ENCODE results near the gene CRPPA. TPM values are rescaled to one million over a fixed set of nuclear protein-coding genes. Genes with fewer than 3 reads are reported as not detected.

Gene CRPPA
- total and polyA plus RNA-seq, 2 of the 4 experiments (the other 2 are of a cell fraction) = 0.67 to 1.3 TPM

DNA sequence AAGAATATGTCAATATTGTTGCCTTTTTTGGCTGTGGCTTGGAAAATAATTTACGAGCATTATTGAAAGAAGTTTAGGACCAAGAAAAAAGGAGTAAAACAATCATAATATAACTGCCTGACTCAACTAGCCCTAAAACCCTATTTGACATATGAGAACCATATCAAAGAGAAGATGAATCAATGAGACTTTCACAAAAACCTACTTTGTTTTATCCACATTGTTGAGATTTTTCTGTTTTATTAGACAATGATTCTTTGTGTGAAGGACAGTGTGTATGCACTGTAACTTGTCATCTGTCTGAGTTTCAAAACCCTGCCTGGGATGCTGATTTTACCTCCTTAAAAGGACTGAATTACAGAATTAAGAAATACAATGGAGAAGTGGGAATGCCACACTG, 25.2 kb upstream of the CRPPA start:
- H3K14ac ChIP-seq (replicated peaks; ENCODE audit: low read depth, low read length) = no peak overlapping the region
- ChIA-PET CTCF (interaction anchor here (0.6 kb wide), 1 partner anchor 853 kb away, joined by 3 read pairs; no protein-coding TSS in a partner anchor), POLR2A (ENCODE audit: unreplicated experiment) (no interaction called here)
- H3K23ac ChIP-seq (ENCODE audit: low read depth, low read length) = no peak overlapping the region
- no peak overlapping the region for H2AK9ac ChIP-seq (replicated peaks; ENCODE audit: low read depth, low read length, poor library complexity)
- H3K36me3 ChIP-seq (ENCODE audit: control insufficient read depth, insufficient read depth, low read length) = no peaks in the 10 kb centered on the region
- DNase-seq (no peak), ATAC-seq (ENCODE audit: low read depth) (no peak)
- BruUV-seq (replicated peaks) = no TSS peak
- H3K27me3 ChIP-seq (ENCODE audit: control insufficient read depth, insufficient read depth, low read length) = no peaks in the 10 kb centered on the region
- no peak for TF ChIP-seq BHLHE40 (IDR thresholded peaks at IDR 0.05; ENCODE audit: low read depth, low read length)
- no peak for TF ChIP-seq RFX5 (IDR thresholded peaks at IDR 0.05; ENCODE audit: low read depth, low read length)
- TF ChIP-seq, protein P1, sequence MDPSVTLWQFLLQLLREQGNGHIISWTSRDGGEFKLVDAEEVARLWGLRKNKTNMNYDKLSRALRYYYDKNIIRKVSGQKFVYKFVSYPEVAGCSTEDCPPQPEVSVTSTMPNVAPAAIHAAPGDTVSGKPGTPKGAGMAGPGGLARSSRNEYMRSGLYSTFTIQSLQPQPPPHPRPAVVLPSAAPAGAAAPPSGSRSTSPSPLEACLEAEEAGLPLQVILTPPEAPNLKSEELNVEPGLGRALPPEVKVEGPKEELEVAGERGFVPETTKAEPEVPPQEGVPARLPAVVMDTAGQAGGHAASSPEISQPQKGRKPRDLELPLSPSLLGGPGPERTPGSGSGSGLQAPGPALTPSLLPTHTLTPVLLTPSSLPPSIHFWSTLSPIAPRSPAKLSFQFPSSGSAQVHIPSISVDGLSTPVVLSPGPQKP (IDR thresholded peaks at IDR 0.05; ENCODE audit: borderline replicate concordance, low read depth, low read length) = no peak
- TF ChIP-seq RAD21 (IDR thresholded peaks at IDR 0.05; ENCODE audit: low read length) = no peak
- no peak for TF ChIP-seq NFE2L2 (IDR thresholded peaks at IDR 0.05; ENCODE audit: low read depth, low read length)
- no peak for TF ChIP-seq MXI1 (IDR thresholded peaks at IDR 0.05; ENCODE audit: borderline replicate concordance, low read depth, low read length)
- TF ChIP-seq SMC3 (IDR thresholded peaks at IDR 0.05; ENCODE audit: low read depth, low read length) = no peak
- TF ChIP-seq CEBPB (IDR thresholded peaks at IDR 0.05; ENCODE audit: low read depth, low read length) = no peak
- no peak for TF ChIP-seq POLR2A (IDR thresholded peaks at IDR 0.05; ENCODE audit: low read depth, low read length)
- no peak for TF ChIP-seq RCOR1 (IDR thresholded peaks at IDR 0.05; ENCODE audit: insufficient replicate concordance, low read length)
- TF ChIP-seq, protein P2, sequence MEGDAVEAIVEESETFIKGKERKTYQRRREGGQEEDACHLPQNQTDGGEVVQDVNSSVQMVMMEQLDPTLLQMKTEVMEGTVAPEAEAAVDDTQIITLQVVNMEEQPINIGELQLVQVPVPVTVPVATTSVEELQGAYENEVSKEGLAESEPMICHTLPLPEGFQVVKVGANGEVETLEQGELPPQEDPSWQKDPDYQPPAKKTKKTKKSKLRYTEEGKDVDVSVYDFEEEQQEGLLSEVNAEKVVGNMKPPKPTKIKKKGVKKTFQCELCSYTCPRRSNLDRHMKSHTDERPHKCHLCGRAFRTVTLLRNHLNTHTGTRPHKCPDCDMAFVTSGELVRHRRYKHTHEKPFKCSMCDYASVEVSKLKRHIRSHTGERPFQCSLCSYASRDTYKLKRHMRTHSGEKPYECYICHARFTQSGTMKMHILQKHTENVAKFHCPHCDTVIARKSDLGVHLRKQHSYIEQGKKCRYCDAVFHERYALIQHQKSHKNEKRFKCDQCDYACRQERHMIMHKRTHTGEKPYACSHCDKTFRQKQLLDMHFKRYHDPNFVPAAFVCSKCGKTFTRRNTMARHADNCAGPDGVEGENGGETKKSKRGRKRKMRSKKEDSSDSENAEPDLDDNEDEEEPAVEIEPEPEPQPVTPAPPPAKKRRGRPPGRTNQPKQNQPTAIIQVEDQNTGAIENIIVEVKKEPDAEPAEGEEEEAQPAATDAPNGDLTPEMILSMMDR (conservative IDR thresholded peaks at IDR 0.05; ENCODE audit: low read depth, low read length) = no peak
- H4K8ac ChIP-seq (ENCODE audit: low read depth in 2 of 2, low read length in 2 of 2) = no peak overlapping the region
- H2BK15ac ChIP-seq (ENCODE audit: low read depth, low read length) = no peak overlapping the region
- WGBS, 2 experiments (ENCODE audit: extremely low coverage in 2 of 2, insufficient read length in 1 of 2) = no CpG with 5 or more reads among the region's 1 CpG
- intact Hi-C loops (cut with micrococcal nuclease) = no loop called here
- H3K56ac ChIP-seq (ENCODE audit: extremely low read depth, insufficient read depth, low read length) = no peak overlapping the region
- dilution Hi-C loops (cut with HindIII; ENCODE audit: low sequenced_read_pairs, unreplicated experiment) = no loop called here
- no peak overlapping the region for H3K27ac ChIP-seq (ENCODE audit: insufficient read depth, low read length)
- H3K4me2 ChIP-seq (ENCODE audit: low read depth, low read length) = no peak overlapping the region
- H4K91ac ChIP-seq (ENCODE audit: insufficient read depth, low read depth, low read length) = no peak overlapping the region
- H3K9ac ChIP-seq (ENCODE audit: low read depth, low read length) = no peak overlapping the region
- H2BK5ac ChIP-seq (ENCODE audit: low read depth, low read length, poor library complexity, severe bottlenecking) = no peak overlapping the region
- peaks cover 3% of the 10 kb centered on the region; the same call in 1 of the 2 replicates for H3K4me1 ChIP-seq (ENCODE audit: control insufficient read depth, insufficient read depth, low read length)
- H3K9me1 ChIP-seq (ENCODE audit: insufficient read depth, low read length) = peaks cover 3% of the 10 kb centered on the region
- no peaks in the 10 kb centered on the region for H4K20me1 ChIP-seq (ENCODE audit: insufficient read depth, low read length)
- H3K4me3 ChIP-seq (ENCODE audit: insufficient read depth, low read depth, low read length) = no peak overlapping the region
- no peak overlapping the region for H3K18ac ChIP-seq (ENCODE audit: low read depth, low read length)
- H3K9me3 ChIP-seq (ENCODE audit: control insufficient read depth, insufficient read depth, low read length) = no peaks in the 10 kb centered on the region
- no peak overlapping the region for H4K5ac ChIP-seq (ENCODE audit: low read depth, low read length)
- no peak overlapping the region for H2AK5ac ChIP-seq (ENCODE audit: low read depth, low read length)
- no peak overlapping the region for H2AFZ ChIP-seq (replicated peaks; ENCODE audit: low read length, poor library complexity)
- no peak overlapping the region for H3K4ac ChIP-seq (ENCODE audit: low read depth, low read length)
- H3K79me1 ChIP-seq (ENCODE audit: low read depth in 1 of 2, low read length in 2 of 2) = no peaks in the 10 kb centered on the region
- in situ Hi-C loops (cut with MboI; ENCODE audit: low sequenced_read_pairs) = no loop called here
- H2BK20ac ChIP-seq (ENCODE audit: low read depth, low read length) = no peak overlapping the region
- H2BK120ac ChIP-seq (ENCODE audit: low read depth, low read length) = no peak overlapping the region

Data from IMR-90 (cell line).